B cell (primary cell): ENCODE measurements around the gene RAB5B.

ENCODE experiments used
- EZH2 ChIP-seq: IDR thresholded peaks from 2 replicates; pipeline ENCODE4 v1.6.1; 2012; ENCODE audit warnings: borderline replicate concordance, low read depth, mild to moderate bottlenecking, moderate library complexity, low read length; ENCODE audit not compliant: insufficient read depth, poor library complexity, severe bottlenecking
- TF ChIP-seq, protein P1 (sequence below): fragments of 200-600 bp; IDR thresholded peaks from one replicate; pipeline ENCODE4 v1.8.0; 2022; ENCODE audit warnings: antibody characterized with exemption, mild to moderate bottlenecking

- TF ChIP-seq, protein P1, sequence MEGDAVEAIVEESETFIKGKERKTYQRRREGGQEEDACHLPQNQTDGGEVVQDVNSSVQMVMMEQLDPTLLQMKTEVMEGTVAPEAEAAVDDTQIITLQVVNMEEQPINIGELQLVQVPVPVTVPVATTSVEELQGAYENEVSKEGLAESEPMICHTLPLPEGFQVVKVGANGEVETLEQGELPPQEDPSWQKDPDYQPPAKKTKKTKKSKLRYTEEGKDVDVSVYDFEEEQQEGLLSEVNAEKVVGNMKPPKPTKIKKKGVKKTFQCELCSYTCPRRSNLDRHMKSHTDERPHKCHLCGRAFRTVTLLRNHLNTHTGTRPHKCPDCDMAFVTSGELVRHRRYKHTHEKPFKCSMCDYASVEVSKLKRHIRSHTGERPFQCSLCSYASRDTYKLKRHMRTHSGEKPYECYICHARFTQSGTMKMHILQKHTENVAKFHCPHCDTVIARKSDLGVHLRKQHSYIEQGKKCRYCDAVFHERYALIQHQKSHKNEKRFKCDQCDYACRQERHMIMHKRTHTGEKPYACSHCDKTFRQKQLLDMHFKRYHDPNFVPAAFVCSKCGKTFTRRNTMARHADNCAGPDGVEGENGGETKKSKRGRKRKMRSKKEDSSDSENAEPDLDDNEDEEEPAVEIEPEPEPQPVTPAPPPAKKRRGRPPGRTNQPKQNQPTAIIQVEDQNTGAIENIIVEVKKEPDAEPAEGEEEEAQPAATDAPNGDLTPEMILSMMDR, result no peak
- no peak for TF ChIP-seq EZH2
These were observed 17.9 kb upstream of the RAB5B start for GRCh38 chr12:55955800-55956508.
